ENCODE results near the gene RAMP1. TPM values are rescaled to one million over a fixed set of nuclear protein-coding genes. Genes with fewer than 3 reads are reported as not detected.
A peak's percentile ranks its signal among the peaks of the same experiment; 100 is the strongest.

The RAMP1 gene
- total and polyA plus RNA-seq, 9 donors = 1.8 to 62.5 (median 29.4) TPM

DNA sequence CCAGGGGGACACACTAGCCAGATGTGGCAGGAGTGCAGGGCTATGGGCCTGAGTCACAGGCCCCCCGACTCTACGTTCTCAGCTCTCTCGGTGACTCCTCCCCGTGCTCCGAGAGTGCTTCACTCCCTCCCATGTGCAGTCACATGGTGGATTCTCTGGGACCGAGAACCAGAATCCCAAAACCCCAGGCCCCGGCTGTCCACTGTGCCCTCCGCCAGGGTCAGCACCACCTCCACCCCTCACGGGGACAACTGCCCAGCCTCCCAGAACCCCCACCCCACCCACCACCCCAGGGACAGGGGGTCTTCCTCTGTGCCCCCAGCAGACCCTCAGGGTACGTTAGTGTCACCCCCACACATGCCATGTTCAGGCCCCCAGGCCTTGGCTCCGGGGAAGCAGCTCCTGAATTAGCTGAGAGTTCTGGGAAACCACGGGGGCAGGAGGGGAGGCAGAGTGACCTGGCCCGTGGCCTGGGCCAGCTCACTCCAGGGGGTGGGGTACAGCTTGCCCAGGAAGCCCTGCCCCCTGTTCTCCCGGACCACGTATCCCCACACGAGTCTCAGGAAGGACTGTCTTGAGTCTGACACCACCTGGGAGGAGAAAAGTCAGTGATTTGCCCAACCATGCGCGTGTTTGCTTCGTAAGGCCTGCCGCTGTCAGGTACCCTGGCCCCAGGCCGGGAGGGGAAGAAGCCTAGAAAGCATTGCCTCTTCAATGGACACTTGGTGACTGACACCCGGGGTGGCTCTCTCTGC is 4.4 kb downstream of the RAMP1 start:
- H3K4me1 ChIP-seq (ENCODE audit: insufficient read depth) = peaks cover 2% of the 10 kb centered on the region
- H3K36me3 ChIP-seq = no peaks in the 10 kb centered on the region
- TF ChIP-seq POLR2A (IDR thresholded peaks at IDR 0.05) = no peak
- TF ChIP-seq, protein P1, sequence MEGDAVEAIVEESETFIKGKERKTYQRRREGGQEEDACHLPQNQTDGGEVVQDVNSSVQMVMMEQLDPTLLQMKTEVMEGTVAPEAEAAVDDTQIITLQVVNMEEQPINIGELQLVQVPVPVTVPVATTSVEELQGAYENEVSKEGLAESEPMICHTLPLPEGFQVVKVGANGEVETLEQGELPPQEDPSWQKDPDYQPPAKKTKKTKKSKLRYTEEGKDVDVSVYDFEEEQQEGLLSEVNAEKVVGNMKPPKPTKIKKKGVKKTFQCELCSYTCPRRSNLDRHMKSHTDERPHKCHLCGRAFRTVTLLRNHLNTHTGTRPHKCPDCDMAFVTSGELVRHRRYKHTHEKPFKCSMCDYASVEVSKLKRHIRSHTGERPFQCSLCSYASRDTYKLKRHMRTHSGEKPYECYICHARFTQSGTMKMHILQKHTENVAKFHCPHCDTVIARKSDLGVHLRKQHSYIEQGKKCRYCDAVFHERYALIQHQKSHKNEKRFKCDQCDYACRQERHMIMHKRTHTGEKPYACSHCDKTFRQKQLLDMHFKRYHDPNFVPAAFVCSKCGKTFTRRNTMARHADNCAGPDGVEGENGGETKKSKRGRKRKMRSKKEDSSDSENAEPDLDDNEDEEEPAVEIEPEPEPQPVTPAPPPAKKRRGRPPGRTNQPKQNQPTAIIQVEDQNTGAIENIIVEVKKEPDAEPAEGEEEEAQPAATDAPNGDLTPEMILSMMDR (IDR thresholded peaks at IDR 0.05) = no peak
- no peak for TF ChIP-seq EP300 (IDR thresholded peaks at IDR 0.05)
- DNase-seq = peak in 2 of 5 donors; percentile 11 to 17
- 70 to 81% (median 71%) methylated on average over 22 of the region's 22 CpGs for WGBS, 3 donors
- H3K27me3 ChIP-seq = no peaks in the 10 kb centered on the region
- H3K9me3 ChIP-seq = no peaks in the 10 kb centered on the region
- intact Hi-C loops (cut with DNase I) = loop anchor here in 2 of 4 donors (5.0 to 10.0 kb wide), 2 partner anchors 58 to 61 kb away; no protein-coding TSS in a partner anchor
- peak overlapping the region in 1 of 2 donors; percentile 20 for H3K27ac ChIP-seq
- H3K4me3 ChIP-seq = peak overlapping the region; percentile 4

DNA sequence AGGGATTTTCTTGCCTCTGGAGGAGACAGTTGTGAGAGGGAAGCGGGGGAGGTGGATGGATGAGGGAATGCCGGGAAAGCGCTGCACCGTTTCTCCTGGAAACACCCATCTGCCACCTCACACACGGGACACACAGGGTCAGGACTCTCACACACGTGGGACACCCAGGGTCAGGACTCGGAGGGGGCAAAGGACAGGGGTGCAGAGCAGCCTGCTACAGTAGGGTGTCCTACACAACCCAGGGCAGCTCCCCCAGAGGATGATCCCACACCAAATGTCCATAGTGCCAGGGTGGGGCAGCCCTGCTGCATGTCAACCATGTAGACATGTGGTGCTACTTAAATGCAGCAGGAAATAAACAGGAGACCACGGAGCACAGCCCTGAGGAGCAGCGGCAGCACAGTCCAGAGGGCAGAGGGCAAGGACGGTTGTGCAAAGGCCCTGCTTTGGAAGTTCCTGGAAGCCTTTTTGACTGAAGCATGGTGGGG is 5.1 kb downstream of the RAMP1 start:
- DNase-seq = peak in 3 of 5 donors; percentile 11 to 23 (median 18)
- Histone ChIP-seq H3K36me3 (no peaks in the 10 kb centered on the region), H3K27me3 (no peaks in the 10 kb centered on the region), H3K4me3 (peak overlapping the region; percentile 4), H3K4me1 (ENCODE audit: insufficient read depth) (no peaks in the 10 kb centered on the region), H3K9me3 (no peaks in the 10 kb centered on the region), H3K27ac (peak overlapping the region in 1 of 2 donors; percentile 44)
- intact Hi-C loops (cut with DNase I) = loop anchor here in 2 of 4 donors (5.0 to 10.0 kb wide), 2 partner anchors 58 to 60 kb away; no protein-coding TSS in a partner anchor
- TF ChIP-seq POLR2A (IDR thresholded peaks at IDR 0.05) (no peak), EP300 (IDR thresholded peaks at IDR 0.05) (no peak)
- TF ChIP-seq, protein P1 (IDR thresholded peaks at IDR 0.05) = no peak
- 64 to 68% (median 67%) methylated on average over 10 of the region's 10 CpGs for whole genome bisulfite sequencing, 3 donors

DNA sequence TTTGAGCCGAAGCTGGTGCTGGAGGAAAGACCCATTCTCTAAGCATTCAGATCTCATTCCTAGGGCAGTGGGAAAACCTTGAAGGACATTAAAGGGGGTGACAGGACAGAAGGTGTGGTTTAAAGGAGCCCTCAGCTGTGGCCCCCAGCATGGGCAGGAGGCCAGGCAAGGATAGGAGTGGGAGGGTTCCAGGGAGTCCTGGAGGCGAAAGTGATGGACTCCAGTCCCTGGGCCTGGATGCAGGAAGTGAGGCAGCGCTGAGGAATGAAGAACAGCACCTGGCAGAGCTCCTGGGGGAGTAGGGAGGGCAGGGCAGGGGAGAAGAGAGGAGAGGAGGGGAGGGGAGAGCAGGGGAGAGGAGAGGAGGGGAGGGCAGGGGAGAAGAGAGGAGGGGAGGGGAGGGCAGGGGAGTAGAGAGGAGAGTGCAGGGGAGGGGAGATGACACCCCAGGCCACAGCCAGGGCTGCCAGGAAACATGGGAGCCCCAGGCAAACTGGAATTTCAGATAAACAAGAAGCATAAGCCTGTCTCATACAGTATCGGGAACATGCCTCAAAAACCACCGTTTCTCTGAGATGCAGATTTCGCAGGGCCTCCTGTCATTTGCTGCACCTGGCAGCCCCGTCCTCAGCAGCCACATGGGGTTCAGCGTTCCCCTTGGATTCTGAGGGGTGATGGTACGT is 5.7 kb downstream of the RAMP1 start:
- Histone ChIP-seq H3K27ac (peak overlapping the region; percentile 29 to 62), H3K27me3 (no peaks in the 10 kb centered on the region), H3K36me3 (no peaks in the 10 kb centered on the region), H3K4me1 (ENCODE audit: insufficient read depth) (no peaks in the 10 kb centered on the region), H3K9me3 (no peaks in the 10 kb centered on the region), H3K4me3 (no peak overlapping the region)
- WGBS, 3 donors = 46 to 59% (median 53%) methylated on average over 9 of the region's 9 CpGs
- peak; percentile 49 to 67 (median 64) for DNase-seq
- TF ChIP-seq, protein P1 (IDR thresholded peaks at IDR 0.05) = no peak
- TF ChIP-seq EP300 (IDR thresholded peaks at IDR 0.05) (no peak), POLR2A (IDR thresholded peaks at IDR 0.05) (no peak)
- intact Hi-C loops (cut with DNase I) = loop anchor here in 2 of 4 donors (5.0 to 10.0 kb wide), 2 partner anchors 57 to 60 kb away; no protein-coding TSS in a partner anchor

DNA sequence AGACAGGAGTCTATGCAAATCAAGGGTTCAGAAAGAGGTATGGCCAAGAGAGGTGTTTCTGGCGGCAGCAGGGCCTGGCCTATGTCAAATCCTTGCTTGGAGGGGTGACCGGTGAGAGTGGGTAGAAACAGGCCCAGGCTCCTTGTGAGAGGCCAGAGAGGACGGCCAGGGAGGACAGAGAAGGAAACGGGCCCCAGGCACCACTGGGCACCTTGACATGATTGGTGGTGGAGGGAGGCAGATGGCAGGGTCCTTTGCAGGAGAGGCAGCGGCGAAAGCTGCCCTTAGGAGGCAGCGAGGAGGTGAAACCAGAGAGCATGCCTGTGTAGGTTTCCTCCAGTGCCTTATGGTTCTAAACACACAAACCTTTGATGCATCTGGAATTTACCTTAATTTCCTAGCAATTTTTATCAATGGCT is 6.2 kb downstream of the RAMP1 start:
- Histone ChIP-seq H3K9me3 (no peaks in the 10 kb centered on the region), H3K27me3 (no peaks in the 10 kb centered on the region), H3K27ac (peak overlapping the region; percentile 29 to 62), H3K4me3 (no peak overlapping the region), H3K36me3 (no peaks in the 10 kb centered on the region), H3K4me1 (ENCODE audit: insufficient read depth) (no peaks in the 10 kb centered on the region)
- TF ChIP-seq POLR2A (IDR thresholded peaks at IDR 0.05) = no peak
- no peak for TF ChIP-seq EP300 (IDR thresholded peaks at IDR 0.05)
- TF ChIP-seq, protein P1 (IDR thresholded peaks at IDR 0.05) = no peak
- WGBS, 3 donors = 71 to 93% (median 87%) methylated on average over 7 of the region's 7 CpGs
- DNase-seq = peak in 2 of 5 donors; percentile 12 to 16
- intact Hi-C loops (cut with DNase I) = loop anchor here in 1 of 4 donors (10.0 kb wide), 1 partner anchor 59 kb away; no protein-coding TSS in a partner anchor
